GM23248 (cell line): ENCODE data around the gene TOX2. TPM values are rescaled to one million over a fixed set of nuclear protein-coding genes. Genes with fewer than 3 reads are reported as not detected.

ENCODE experiments used
- DNase-seq: peaks from one replicate; pipeline ENCODE4 v3.0.0-alpha.2; 2015
- H2AFZ ChIP-seq: fragments of 200-600 bp; sonication (generic); 2 replicates; pipeline ENCODE4 v1.6.1; 2016; ENCODE audit warnings: antibody characterized with exemption
- H3F3A ChIP-seq: fragments of 200-600 bp; sonication (generic); 2 replicates; pipeline ENCODE4 v1.6.1; 2016; ENCODE audit warnings: mild to moderate bottlenecking, antibody characterized with exemption, mixed run types; ENCODE audit not compliant: insufficient read depth
- H3K27ac ChIP-seq: fragments of 200-600 bp; sonication (generic); 2 replicates; pipeline ENCODE4 v1.5.1; 2016; ENCODE audit warnings: mild to moderate bottlenecking
- H3K27me3 ChIP-seq: fragments of 200-600 bp; sonication (generic); replicated peaks from 2 replicates; pipeline ENCODE4 v1.6.1; 2016; ENCODE audit warnings: mild to moderate bottlenecking; ENCODE audit not compliant: insufficient read depth
- H3K36me3 ChIP-seq: fragments of 200-600 bp; sonication (generic); 2 replicates; pipeline ENCODE4 v1.6.1; 2016; ENCODE audit warnings: low read depth, mild to moderate bottlenecking
- H3K4me1 ChIP-seq: fragments of 200-600 bp; sonication (generic); 2 replicates; pipeline ENCODE4 v1.6.1; 2016; ENCODE audit warnings: mild to moderate bottlenecking; ENCODE audit not compliant: insufficient read depth
- H3K4me2 ChIP-seq: fragments of 200-600 bp; sonication (generic); one replicate; pipeline ENCODE4 v1.6.1; 2016; ENCODE audit warnings: mild to moderate bottlenecking; ENCODE audit not compliant: unreplicated experiment
- H3K4me3 ChIP-seq: fragments of 200-600 bp; sonication (generic); 2 replicates; pipeline ENCODE4 v1.5.1; 2016; ENCODE audit warnings: mild to moderate bottlenecking
- H3K79me2 ChIP-seq: fragments of 200-600 bp; sonication (generic); 2 replicates; pipeline ENCODE4 v1.6.1; 2016; ENCODE audit warnings: mild to moderate bottlenecking; ENCODE audit not compliant: insufficient read depth
- H3K9ac ChIP-seq: fragments of 200-600 bp; sonication (generic); 2 replicates; pipeline ENCODE4 v1.6.1; 2016; ENCODE audit warnings: mild to moderate bottlenecking
- H3K9me2 ChIP-seq: fragments of 200-600 bp; sonication (generic); 2 replicates; pipeline ENCODE4 v1.6.1; 2016; ENCODE audit warnings: mixed run types, mild to moderate bottlenecking, moderate library complexity; ENCODE audit not compliant: insufficient read depth
- H3K9me3 ChIP-seq: fragments of 200-600 bp; sonication (generic); one replicate; pipeline ENCODE4 v1.6.1; 2017; ENCODE audit warnings: low read depth
- H4K20me1 ChIP-seq: fragments of 200-600 bp; sonication (generic); 2 replicates; pipeline ENCODE4 v1.6.0; 2016; ENCODE audit not compliant: insufficient read depth
- EZH2 ChIP-seq: fragments of 200-600 bp; sonication (generic); IDR thresholded peaks from 2 replicates; pipeline ENCODE4 v1.6.1; 2018; ENCODE audit warnings: antibody characterized with exemption, mild to moderate bottlenecking; ENCODE audit not compliant: insufficient read depth, poor library complexity, severe bottlenecking
- EZH2phosphoT487 ChIP-seq: fragments of 200-600 bp; sonication (generic); IDR thresholded peaks from 2 replicates; pipeline ENCODE4 v1.6.1; 2018; ENCODE audit warnings: antibody characterized with exemption, moderate library complexity, mild to moderate bottlenecking, low read depth; ENCODE audit not compliant: insufficient read depth
- WGBS, 2 experiments: methylation state at CpG; one replicate each; pipeline ENCODE4 v1.1.6; 2015 to 2017; ENCODE audit warnings: low lambda C conversion rate in 2 of 2, low coverage in 1 of 2; ENCODE audit errors: missing lambda C conversion rate in 2 of 2; 5-methylcytosine and 5-hydroxymethylcytosine counted together
- in situ Hi-C: fragments of 300-500 bp; cut with MboI; formaldehyde crosslinking; loops from 2 replicates; pipeline ENCODE4 v1.15.0; 2020
- polyA plus RNA-seq: library from polyadenylated mRNA; unstranded; fragments of >200 nt; fragmentation: Nextera tagmentation; extraction: Ambion mirVana; gene quantifications from 2 replicates; pipeline ENCODE4 v1.2.1, GENCODE V29; 2016
- total RNA-seq: library from RNA; depleted of rRNA; stranded (reverse); fragments of >200 nt; shearing (Covaris generic); gene quantifications from 2 replicates; pipeline ENCODE4 v1.2.3, GENCODE V29; 2014

TOX2 gene
- total and polyA plus RNA-seq, 2 experiments from 2014 or later, result 0.97 to 15.9 TPM

GRCh38 chr20:43917380-43917779 is 2.7 kb downstream of the TOX2 start:
- DNase-seq, result no peak
- no peak overlapping the region for H3K27ac ChIP-seq
- H3K4me2 ChIP-seq, result no peak overlapping the region
- H3K9ac ChIP-seq, result no peak overlapping the region
- no peak for TF ChIP-seq EZH2phosphoT487
- no peak for TF ChIP-seq EZH2
- no peaks in the 10 kb centered on the region for H3K27me3 ChIP-seq
- in situ Hi-C loops, result no loop called here
- H4K20me1 ChIP-seq, result no peaks in the 10 kb centered on the region
- H3K79me2 ChIP-seq, result peaks cover 42% of the 10 kb centered on the region
- H2AFZ ChIP-seq, result no peak overlapping the region
- H3K4me3 ChIP-seq, result no peak overlapping the region
- H3K36me3 ChIP-seq, result no peaks in the 10 kb centered on the region
- H3K9me2 ChIP-seq, result no peaks in the 10 kb centered on the region
- 88 to 92% methylated on average over 9 of the region's 9 CpGs for WGBS, 2 experiments
- 0 out of 2 replicates have a peak, but pooled peaks cover 4% of the 10 kb centered on the region for H3K4me1 ChIP-seq
- no peaks in the 10 kb centered on the region for H3K9me3 ChIP-seq
- H3F3A ChIP-seq, result peaks cover 9% of the 10 kb centered on the region; the same call in 1 of the 2 replicates

DNA sequence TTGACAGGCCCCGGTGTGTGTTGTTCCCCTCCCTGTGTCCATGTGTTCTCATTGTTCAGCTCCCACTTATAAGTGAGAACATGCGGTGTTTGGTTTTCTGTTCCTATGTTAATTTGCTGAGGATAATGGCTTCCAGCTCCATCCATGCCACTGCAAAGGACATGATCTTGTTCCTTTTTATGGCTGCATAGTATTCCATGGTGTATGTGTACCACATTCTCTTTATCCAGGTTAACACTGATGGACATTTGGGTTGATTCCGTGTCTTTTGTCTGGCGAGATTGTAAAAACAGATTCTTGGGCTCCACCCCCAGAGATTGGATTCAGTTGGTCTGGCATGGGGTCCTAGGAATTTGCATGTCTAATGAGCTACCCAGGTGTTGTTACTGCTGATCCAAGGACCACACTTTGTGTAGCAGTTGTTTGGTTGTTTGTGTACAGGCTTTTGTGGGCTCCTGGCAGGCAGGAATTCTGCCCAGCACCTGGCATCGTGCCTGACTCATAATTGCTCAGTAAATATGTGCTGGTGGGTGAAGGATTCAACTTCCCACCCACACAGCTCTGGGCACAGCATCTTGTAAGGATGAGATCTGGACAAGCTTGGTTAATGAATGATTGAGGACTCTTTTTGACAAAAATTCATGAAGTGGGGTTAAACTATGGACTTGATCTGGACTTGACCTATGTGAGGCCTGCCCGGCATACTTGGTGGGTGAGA is 5.2 kb downstream of the TOX2 start:
- peaks cover 55% of the 10 kb centered on the region for H3K79me2 ChIP-seq

GRCh38 chr20:43920797-43921196 is 6.1 kb downstream of the TOX2 start:
- H3K79me2 ChIP-seq, result peaks cover 60% of the 10 kb centered on the region
- no peak overlapping the region for H3K4me2 ChIP-seq
- no peak overlapping the region for H2AFZ ChIP-seq
- no peak overlapping the region for H3K9ac ChIP-seq
- H3K9me2 ChIP-seq, result no peaks in the 10 kb centered on the region
- WGBS, 2 experiments, result 89 to 90% methylated on average over 4 of the region's 4 CpGs
- in situ Hi-C loops, result no loop called here
- H3K4me3 ChIP-seq, result no peak overlapping the region
- no peaks in the 10 kb centered on the region for H4K20me1 ChIP-seq
- no peaks in the 10 kb centered on the region; the same call in 1 of the 2 replicates for H3F3A ChIP-seq
- no peak for DNase-seq
- H3K27ac ChIP-seq, result no peak overlapping the region
- H3K27me3 ChIP-seq, result no peaks in the 10 kb centered on the region
- H3K4me1 ChIP-seq, result peaks cover 12% of the 10 kb centered on the region
- no peaks in the 10 kb centered on the region for H3K9me3 ChIP-seq
- H3K36me3 ChIP-seq, result no peaks in the 10 kb centered on the region
- TF ChIP-seq EZH2 (no peak), EZH2phosphoT487 (no peak)

More for the DNA sequence above, 5.2 kb downstream of the TOX2 start:
- Histone ChIP-seq H3K9ac (no peak overlapping the region), H3K36me3 (no peaks in the 10 kb centered on the region), H3K4me2 (no peak overlapping the region), H3K4me3 (no peak overlapping the region), H2AFZ (no peak overlapping the region), H3F3A (no peaks in the 10 kb centered on the region), H3K9me3 (no peaks in the 10 kb centered on the region), H3K27me3 (no peaks in the 10 kb centered on the region), H4K20me1 (no peaks in the 10 kb centered on the region), H3K9me2 (no peaks in the 10 kb centered on the region), H3K27ac (no peak overlapping the region), H3K4me1 (0 out of 2 replicates have a peak, but pooled peaks cover 4% of the 10 kb centered on the region)
- 63 to 64% methylated on average over 6 of the region's 6 CpGs for WGBS, 2 experiments
- no peak for DNase-seq
- TF ChIP-seq EZH2, result no peak
- no peak for TF ChIP-seq EZH2phosphoT487
- in situ Hi-C loops, result no loop called here

DNA sequence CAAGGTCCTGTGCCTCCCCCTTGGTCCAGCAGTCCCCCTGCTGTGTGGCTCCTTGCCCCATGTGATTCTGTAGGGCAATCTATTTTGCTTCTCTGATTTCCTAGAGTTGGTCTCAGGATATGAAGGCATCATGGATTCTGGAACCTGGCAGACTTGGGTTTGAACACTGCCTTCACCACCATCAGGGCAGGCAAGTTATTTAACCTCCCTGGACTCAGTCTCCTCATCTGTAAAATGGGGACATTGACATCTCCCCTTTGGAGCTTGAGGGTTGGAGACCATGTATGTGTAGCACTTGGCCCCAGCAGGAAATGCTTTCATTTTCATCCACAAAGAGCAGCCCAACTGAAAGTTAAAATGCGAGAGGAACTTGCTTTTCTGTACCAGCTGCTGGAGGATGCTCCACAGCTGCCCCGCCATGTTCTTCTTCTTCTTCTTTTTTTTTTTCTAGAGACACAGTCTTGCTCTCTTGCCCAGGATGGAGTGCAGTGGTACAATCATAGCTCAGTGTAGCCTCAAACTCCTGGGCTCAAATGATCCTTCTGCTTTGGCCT is 6.7 kb downstream of the TOX2 start:
- no peak for TF ChIP-seq EZH2
- no peak for TF ChIP-seq EZH2phosphoT487
- Histone ChIP-seq H3K9me2 (no peaks in the 10 kb centered on the region), H4K20me1 (no peaks in the 10 kb centered on the region), H3K27me3 (no peaks in the 10 kb centered on the region), H3K27ac (no peak overlapping the region), H2AFZ (no peak overlapping the region), H3K4me2 (no peak overlapping the region), H3K79me2 (peaks cover 60% of the 10 kb centered on the region), H3F3A (no peaks in the 10 kb centered on the region; the same call in 1 of the 2 replicates), H3K4me1 (peaks cover 14% of the 10 kb centered on the region), H3K36me3 (no peaks in the 10 kb centered on the region), H3K4me3 (no peak overlapping the region), H3K9me3 (no peaks in the 10 kb centered on the region), H3K9ac (no peak overlapping the region)
- in situ Hi-C loops, result no loop called here
- no peak for DNase-seq
- 94% methylated on average over 2 of the region's 2 CpGs for WGBS, 2 experiments
